GM19328 (cell line): ENCODE results near the gene GEMIN7.

ENCODE experiments used
- ATAC-seq: cut with Tn5 transposase; IDR thresholded peaks from one replicate; pipeline ENCODE4 v1.9.1; 2021; ENCODE audit warnings: mild to moderate bottlenecking, moderate library complexity; ENCODE audit not compliant: unreplicated experiment

The GEMIN7 gene, protein sequence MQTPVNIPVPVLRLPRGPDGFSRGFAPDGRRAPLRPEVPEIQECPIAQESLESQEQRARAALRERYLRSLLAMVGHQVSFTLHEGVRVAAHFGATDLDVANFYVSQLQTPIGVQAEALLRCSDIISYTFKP

GRCh38 chr19:45079063-45079910, at the start of gene GEMIN7:
Gene GEMIN7 (plus strand): TSS chr19:45079260. CDS start chr19:45090115, 10,855 bp downstream.
- ATAC-seq: no peak

- no peak for ATAC-seq
These were observed 48.2 kb upstream of the GEMIN7 start for GRCh38 chr19:45030825-45031224.

DNA sequence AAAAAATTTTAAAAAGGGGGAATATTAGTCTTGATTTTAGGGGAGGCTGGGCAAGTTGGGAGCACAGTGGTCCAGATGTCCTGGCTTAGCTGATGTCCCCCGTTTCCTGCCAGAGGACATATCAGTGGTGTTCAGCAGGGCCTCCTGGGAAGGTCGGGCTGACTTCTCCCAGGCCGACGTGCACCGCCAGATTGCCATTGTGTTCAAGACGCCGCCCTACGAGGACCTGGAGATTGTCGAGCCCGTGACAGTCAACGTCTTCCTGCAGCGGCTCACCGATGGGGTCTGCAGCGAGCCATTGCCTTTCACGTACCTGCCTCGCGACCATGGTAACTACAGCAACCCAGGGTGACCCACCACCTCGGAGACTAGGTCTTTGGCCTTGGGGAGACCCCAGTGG, 46.6 kb upstream of the GEMIN7 start:
- ATAC-seq: no peak

GRCh38 chr19:45035755-45036154, 43.3 kb upstream of the GEMIN7 start:
- ATAC-seq: no peak

- no peak for ATAC-seq
These were observed 41.5 kb upstream of the GEMIN7 start for GRCh38 chr19:45037393-45038169.

GRCh38 chr19:45038931-45039893, 39.8 kb upstream of the GEMIN7 start, which contains the start of gene CLASRP:
Gene CLASRP (plus strand): TSS chr19:45039045. CDS start chr19:45040213, 1,168 bp downstream.
- ATAC-seq: peak; percentile 83

GRCh38 chr19:45040059-45040771, 38.8 kb upstream of the GEMIN7 start:
- no peak for ATAC-seq

DNA sequence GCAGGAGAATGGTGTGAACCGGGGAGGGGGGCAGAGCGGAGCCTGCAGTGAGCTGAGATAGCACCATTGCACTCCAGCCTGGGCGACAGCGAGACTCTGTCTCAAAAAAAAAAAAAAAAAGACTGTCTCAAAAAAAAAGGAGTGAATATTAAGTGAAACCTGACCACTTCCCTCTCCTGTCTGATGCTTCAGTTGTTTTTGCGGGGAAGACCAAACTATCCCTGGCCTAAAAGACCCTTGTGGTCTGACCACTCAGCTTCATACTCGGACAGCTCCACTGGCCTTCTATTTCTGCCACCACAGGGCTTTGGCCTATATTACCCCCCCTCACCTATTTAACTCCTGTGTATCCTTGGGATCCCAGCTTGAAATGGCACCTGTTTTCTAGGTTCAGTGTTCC, 37.9 kb upstream of the GEMIN7 start:
- no peak for ATAC-seq

GRCh38 chr19:45045671-45046353, 33.2 kb upstream of the GEMIN7 start:
- ATAC-seq: no peak

DNA sequence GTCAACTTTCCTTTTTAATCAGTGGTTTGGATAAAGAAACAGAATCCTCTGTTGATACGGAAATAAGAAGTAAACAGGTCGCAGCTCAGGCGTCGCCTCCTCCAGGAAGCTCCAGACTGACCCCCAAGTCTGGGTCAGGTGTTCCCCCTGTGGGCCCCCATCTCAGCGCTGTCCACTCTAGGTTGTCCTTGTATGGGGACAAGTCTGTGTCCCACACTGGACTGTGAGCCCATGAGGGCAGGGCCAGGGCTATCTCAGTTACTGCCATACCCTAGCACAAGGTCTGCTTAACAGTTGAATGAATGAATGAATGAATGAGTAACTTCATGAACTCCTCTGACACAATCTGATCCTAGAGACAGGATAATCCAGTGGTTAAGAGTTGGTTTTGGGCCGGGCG, 32.7 kb upstream of the GEMIN7 start:
- ATAC-seq: no peak

- ATAC-seq: no peak
These were observed 31.8 kb upstream of the GEMIN7 start for GRCh38 chr19:45047188-45047797.

- ATAC-seq: no peak
These were observed 29.9 kb upstream of the GEMIN7 start for GRCh38 chr19:45049073-45049736.

GRCh38 chr19:45050036-45050435, 29.0 kb upstream of the GEMIN7 start:
- ATAC-seq: no peak

DNA sequence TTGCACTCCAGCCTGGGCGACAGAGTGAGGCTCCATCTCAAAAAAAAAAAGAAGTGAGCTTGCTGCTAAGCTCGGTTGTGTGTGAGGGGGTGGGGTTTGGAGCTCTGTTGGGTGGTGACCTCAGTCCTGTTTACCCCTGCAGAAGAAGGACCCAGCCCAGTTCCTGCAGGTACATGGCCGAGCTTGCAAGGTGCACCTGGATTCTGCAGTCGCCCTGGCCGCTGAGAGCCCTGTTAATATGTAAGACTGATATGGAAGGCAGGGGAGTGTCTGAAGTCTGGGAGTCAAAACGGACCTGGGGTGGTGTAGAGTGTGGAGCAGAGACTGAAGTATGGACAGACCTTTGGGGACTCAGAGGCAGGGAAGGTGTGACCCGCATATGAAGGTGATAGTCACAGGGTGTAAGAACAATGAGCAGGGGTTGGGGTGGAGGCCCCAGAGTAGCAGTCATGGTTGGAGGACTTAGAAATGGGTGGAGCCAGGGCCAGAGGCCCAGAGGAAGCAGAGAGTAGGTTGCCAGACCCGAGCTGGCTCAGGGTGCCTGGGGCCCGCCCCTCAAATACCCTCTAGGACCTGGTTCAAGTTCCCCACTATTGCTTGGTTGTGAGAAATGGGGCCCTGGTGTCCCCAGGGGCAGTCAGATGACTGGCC, 27.0 kb upstream of the GEMIN7 start:
- no peak for ATAC-seq

- no peak for ATAC-seq
These were observed 22.2 kb upstream of the GEMIN7 start for GRCh38 chr19:45056831-45057230.

DNA sequence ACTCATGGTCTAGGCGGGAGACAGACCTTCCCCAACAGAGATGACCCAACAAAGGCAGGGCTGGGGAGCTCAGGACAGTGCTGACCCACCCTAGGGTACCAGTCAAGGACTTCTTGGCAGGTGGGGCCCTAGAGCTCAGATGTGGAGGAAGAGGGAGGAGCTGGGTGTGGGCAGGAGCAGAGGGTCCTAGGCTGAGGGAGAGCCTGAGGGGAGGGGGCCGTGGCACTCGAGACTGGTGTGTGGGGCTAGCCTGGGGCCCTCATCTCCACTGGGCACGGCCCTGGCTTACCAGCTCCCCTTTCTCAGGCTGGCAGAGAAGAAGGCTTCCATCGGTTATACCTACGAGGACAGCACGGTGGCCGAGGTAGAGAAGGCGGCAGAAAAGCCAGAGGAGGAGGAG, 21.6 kb upstream of the GEMIN7 start:
- ATAC-seq: no peak

DNA sequence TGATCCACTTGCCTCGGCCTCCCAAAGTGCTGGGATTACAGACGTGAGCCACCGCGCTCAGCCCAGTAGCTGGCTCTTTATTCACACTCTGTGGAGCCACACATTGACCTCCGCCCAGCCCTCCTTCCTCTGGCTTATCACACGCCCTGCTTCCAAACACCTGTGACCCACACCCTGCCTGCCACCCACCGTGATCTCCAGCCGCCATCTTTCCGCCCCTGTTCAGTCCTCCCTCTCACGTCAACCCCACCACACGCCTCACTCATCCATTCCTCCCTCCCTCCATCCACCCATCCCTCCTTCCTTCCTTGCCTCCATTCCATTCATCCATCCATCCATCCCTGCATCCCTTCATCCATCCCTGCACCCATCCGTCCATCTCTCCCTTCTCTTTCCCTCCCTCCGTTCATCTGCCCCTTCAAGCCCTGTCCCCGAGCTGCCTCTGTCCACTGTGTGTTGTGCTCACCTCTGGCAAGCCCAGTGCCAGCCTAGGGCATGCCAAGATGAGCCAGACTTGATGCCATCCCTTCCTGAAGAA, 20.4 kb upstream of the GEMIN7 start:
- ATAC-seq: no peak
